Adipocyte (in vitro differentiated cells): Measurements from ENCODE around the gene DDX54.
A peak's percentile ranks its signal among the peaks of the same experiment; 100 is the strongest.

Source experiments
- DNase-seq: peaks from one replicate; pipeline ENCODE4 v3.0.0-alpha.2; 2015; ENCODE audit warnings: low read depth
- H3K27me3 ChIP-seq: replicated peaks from 2 replicates; pipeline ENCODE4 v1.7.0; 2013; ENCODE audit warnings: mild to moderate bottlenecking, low read length, moderate library complexity; ENCODE audit not compliant: control insufficient read depth, insufficient read depth
- H3K36me3 ChIP-seq: 2 replicates; pipeline ENCODE4 v1.7.0; 2013; ENCODE audit warnings: low read length, mild to moderate bottlenecking, moderate library complexity; ENCODE audit not compliant: control insufficient read depth, insufficient read depth, severe bottlenecking
- H3K4me1 ChIP-seq: 2 replicates; pipeline ENCODE4 v1.7.0; 2013; ENCODE audit warnings: mild to moderate bottlenecking, low read length, moderate library complexity; ENCODE audit not compliant: control insufficient read depth, insufficient read depth
- H3K4me3 ChIP-seq: 2 replicates; pipeline ENCODE4 v1.7.0; 2013; ENCODE audit warnings: mild to moderate bottlenecking, low read length, moderate library complexity
- H3K9ac ChIP-seq: 2 replicates; pipeline ENCODE4 v1.7.0; 2013; ENCODE audit warnings: mild to moderate bottlenecking, low read length, moderate library complexity
- H3K9me3 ChIP-seq: 2 replicates; pipeline ENCODE4 v1.7.0; 2013; ENCODE audit warnings: mild to moderate bottlenecking, low read length, moderate library complexity; ENCODE audit not compliant: control insufficient read depth

The DDX54 gene

DNA sequence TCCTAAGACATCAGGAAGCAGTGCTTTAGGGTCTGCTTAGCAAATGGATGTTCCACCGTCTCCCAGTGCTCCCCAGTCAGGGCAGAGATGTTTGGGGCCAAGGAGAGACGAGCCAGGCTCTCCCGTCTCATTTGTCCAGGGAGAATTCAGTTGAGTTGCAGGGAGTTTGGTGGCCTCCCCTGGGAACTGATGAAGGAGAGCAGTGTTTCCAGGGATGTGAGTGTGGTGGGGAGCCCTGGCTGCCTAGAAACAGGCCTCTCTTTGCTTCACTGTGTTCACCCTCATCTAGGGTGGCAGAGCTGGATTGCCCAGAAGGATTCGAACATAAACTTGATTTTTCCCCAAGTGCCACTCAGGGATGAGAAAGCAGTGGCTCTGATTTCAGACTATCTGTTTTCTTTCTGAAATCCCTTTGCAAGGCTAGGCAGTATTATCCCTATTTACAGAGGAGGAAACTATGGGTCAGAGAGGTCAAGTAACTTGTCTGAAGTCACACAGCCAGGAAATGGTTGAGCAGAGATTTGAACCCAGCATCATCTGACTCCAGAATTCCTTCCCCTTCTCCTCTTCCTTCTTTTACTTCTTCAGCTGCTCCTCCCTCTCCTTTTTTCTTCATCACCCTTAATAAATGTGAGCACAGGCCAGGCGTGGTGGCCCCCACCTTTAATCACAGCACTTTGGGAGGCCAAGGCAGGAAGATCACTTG is 42.6 kb upstream of the DDX54 start:
- H3K9me3 ChIP-seq, result no peaks in the 10 kb centered on the region
- no peak overlapping the region for H3K4me3 ChIP-seq

DNA sequence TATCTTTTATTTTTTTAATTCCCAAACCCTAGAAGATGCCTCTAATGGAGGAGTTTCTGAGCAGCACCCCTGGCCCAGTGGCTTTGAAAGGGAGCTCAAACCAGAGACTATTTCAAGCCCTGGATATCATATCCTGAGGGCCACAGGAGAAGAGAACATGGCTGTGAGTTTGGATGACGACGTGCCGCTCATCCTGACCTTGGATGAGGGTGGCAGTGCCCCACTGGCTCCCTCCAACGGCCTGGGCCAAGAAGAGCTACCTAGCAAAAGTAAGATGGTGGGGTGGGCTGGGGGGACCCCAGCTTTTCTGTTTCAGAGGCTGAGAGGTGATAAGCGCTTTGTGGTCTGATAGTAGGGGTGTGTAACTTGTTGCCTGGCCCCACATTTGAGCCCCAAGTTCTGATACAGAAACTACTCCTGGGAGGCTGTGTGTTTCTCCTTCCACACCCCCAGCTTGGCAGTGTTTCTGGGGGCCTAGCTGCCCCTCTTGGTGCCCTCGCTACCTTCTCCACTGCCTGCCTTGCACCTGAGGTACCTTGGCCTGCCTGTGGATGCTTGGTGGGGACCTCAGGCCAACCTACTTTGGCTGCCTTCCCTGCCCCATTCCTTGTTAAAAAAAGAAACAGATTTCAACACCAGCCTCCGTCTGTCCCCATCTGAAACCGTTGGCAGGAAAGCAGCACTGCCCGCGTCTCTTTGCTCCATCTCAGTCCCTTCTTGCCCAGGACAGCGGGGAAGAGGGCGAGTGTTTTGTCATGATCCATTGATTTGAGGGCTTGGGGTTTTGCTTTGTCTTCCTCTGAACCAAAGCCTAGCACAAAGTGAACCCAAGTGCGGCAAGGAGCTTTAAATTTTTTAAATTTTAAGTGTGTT is 41.7 kb upstream of the DDX54 start:
- Histone ChIP-seq H3K4me1 (peaks cover 37% of the 10 kb centered on the region), H3K9ac (no peak overlapping the region), H3K9me3 (no peaks in the 10 kb centered on the region), H3K4me3 (no peak overlapping the region), H3K27me3 (no peaks in the 10 kb centered on the region), H3K36me3 (peaks cover 13% of the 10 kb centered on the region)
- no peak for DNase-seq

More for the DNA sequence above, 42.6 kb upstream of the DDX54 start:
- no peak for DNase-seq
- H3K36me3 ChIP-seq, result peaks cover 19% of the 10 kb centered on the region
- H3K4me1 ChIP-seq, result peaks cover 34% of the 10 kb centered on the region
- H3K27me3 ChIP-seq, result no peaks in the 10 kb centered on the region
- no peak overlapping the region for H3K9ac ChIP-seq

DNA sequence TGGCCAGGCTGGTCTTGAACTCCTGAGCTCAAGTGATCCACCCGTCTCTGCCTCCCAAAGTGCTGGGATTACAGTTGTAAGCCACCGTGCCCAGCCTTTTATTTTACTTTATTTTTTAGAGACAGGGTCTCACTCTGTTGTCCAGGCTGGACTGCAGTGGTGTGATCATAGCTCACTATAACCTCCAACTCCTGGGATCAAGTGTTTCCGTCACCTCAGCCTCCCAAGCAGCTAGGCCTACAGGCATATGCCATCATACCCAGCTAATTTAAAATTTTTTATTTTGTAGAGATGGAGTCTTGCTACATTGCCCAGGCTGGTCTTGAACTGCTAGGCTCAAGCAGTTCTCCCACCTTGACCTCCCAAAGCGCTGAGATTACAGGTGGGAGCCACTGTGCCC is 39.7 kb upstream of the DDX54 start:
- H3K36me3 ChIP-seq, result no peaks in the 10 kb centered on the region
- H3K27me3 ChIP-seq, result no peaks in the 10 kb centered on the region
- peaks cover 40% of the 10 kb centered on the region for H3K4me1 ChIP-seq
- DNase-seq, result no peak
- H3K9ac ChIP-seq, result no peak overlapping the region
- no peaks in the 10 kb centered on the region for H3K9me3 ChIP-seq
- H3K4me3 ChIP-seq, result no peak overlapping the region

DNA sequence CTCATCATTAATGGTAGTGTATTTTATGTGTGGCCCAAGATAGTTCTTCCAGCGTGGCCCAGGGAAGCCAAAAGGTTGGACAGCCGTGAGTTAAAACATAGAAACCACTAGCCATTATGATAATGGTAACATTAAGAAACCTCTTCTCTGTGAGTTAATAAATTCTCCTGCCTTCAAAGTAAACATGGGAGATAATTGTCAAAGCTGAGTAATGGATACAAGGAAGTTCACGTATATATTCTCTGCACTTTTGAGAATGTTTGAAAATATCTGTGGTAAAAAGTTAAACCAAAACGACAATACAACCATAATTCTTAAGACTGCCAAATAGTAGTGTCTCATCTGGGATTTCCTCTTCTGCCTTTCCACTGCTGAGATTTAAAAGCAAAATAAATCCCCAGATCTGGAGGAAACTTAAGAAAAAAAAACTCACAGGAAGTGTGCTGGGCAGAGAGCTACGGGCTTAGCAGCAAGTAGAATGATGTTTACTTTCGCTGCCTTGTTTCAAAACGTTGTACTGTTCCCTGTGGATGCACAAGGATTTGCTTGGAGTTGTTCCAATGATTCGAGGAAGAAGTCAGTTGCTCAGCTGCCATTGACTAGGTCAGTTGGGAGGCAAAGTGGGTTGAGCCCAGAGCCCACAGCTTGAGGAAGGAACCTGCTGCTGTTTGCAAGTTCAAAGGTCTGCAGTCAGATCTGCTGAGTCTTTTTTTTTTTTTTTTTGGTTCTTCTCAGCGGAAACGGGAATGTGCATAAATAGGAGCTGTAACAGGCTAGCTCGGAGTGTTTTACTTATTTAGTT is 37.7 kb upstream of the DDX54 start:
- no peaks in the 10 kb centered on the region for H3K9me3 ChIP-seq
- H3K4me3 ChIP-seq, result peak overlapping the region; percentile 82
- DNase-seq, result peak; percentile 87
- no peaks in the 10 kb centered on the region for H3K27me3 ChIP-seq
- H3K4me1 ChIP-seq, result peaks cover 30% of the 10 kb centered on the region
- peak overlapping the region; percentile 86 for H3K9ac ChIP-seq
- H3K36me3 ChIP-seq, result no peaks in the 10 kb centered on the region

DNA sequence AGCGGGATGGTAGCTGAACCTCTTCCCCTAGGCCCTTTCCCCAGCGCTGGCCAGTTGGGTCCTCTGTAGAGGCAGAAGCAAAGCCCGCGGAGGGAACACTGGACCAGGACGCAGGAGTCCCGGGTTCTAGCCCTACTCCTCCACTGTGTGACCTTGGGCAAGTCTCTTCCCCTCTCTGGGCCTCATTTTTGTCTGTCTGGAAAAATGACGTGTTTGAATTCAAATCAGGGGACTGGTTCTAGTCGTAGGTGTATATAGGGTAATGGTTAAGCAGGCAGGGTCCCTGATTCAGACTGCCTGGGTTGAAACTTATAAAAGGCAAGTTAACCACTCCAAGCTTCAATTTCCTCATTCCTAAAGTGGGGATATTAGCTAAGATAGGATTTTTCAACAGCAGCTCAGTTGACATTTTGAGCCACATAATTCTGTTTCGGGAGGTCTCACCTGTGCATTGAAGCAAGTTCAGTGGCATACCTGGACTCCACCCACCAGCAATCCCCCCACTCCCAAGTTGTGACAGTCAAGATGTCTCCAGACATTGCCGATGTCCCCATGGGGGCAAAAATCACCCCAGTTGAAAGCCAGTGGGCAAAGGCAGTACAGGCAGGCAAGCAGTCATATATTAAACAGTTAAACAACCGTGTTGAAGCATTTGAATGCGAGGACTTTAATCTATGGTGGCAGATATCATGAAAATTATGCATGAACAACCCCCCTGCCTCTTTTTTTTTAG is 36.9 kb upstream of the DDX54 start:
- Histone ChIP-seq H3K27me3 (no peaks in the 10 kb centered on the region), H3K9ac (peak overlapping the region; percentile 86), H3K4me3 (peak overlapping the region; percentile 82), H3K9me3 (no peaks in the 10 kb centered on the region), H3K4me1 (peaks cover 31% of the 10 kb centered on the region), H3K36me3 (no peaks in the 10 kb centered on the region)
- peak; percentile 67 for DNase-seq

GRCh38 chr12:113221181-113221996 is 36.1 kb upstream of the DDX54 start, which contains the start of gene TPCN1:
Gene TPCN1, plus strand, starts transcription at chr12:113221464. Its CDS starts 5,389 bp downstream, at chr12:113226853.
- H3K9me3 ChIP-seq, result no peaks in the 10 kb centered on the region
- DNase-seq, result peak; percentile 100
- H3K4me3 ChIP-seq, result peak within 1 kb of the TSS; percentile 85
- H3K4me1 ChIP-seq, result peaks cover 39% of the 10 kb centered on the region
- peak within 1 kb of the TSS; percentile 86 for H3K9ac ChIP-seq
- no peaks in the 10 kb centered on the region for H3K36me3 ChIP-seq
- no peaks in the 10 kb centered on the region for H3K27me3 ChIP-seq

GRCh38 chr12:113220593-113221180 is 35.4 kb upstream of the DDX54 start:
- peak overlapping the region; percentile 85 for H3K4me3 ChIP-seq
- H3K4me1 ChIP-seq, result peaks cover 46% of the 10 kb centered on the region
- no peaks in the 10 kb centered on the region for H3K27me3 ChIP-seq
- peak; percentile 30 for DNase-seq
- H3K9ac ChIP-seq, result peak overlapping the region; percentile 66
- no peaks in the 10 kb centered on the region for H3K9me3 ChIP-seq
- H3K36me3 ChIP-seq, result no peaks in the 10 kb centered on the region

DNA sequence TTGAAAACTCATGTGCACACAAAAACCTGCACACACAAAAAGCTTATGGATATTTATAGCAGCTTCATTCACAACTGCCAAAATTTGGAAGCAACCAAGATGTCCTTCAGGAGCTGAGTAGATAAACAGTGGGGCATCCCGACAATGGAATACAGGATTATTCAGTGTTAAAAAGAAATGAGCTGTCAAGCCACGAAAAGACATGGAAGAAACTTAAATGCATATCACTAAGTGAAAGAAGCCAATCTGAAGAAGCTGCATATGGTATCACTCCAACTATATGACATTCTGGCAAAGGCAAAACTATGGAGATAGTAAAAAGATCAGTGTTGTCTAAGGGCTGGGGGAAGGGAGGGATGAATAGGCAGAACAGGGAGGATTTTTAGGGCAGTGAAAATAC is 30.7 kb upstream of the DDX54 start:
- DNase-seq, result peak; percentile 17
- no peaks in the 10 kb centered on the region for H3K36me3 ChIP-seq
- no peak overlapping the region for H3K9ac ChIP-seq
- peaks cover 40% of the 10 kb centered on the region for H3K4me1 ChIP-seq
- no peaks in the 10 kb centered on the region for H3K9me3 ChIP-seq
- no peak overlapping the region for H3K4me3 ChIP-seq
- no peaks in the 10 kb centered on the region for H3K27me3 ChIP-seq

- H3K36me3 ChIP-seq, result no peaks in the 10 kb centered on the region
- H3K27me3 ChIP-seq, result no peaks in the 10 kb centered on the region
- H3K4me3 ChIP-seq, result no peak overlapping the region
- peaks cover 40% of the 10 kb centered on the region for H3K4me1 ChIP-seq
- H3K9ac ChIP-seq, result peak overlapping the region; percentile 64
- DNase-seq, result peak; percentile 99
- H3K9me3 ChIP-seq, result no peaks in the 10 kb centered on the region
Measured at GRCh38 chr12:113214895-113215400, 29.7 kb upstream of the DDX54 start.
